GM12892 (cell line): Measurements from ENCODE around the gene DAZAP2.

ENCODE experiments used
- POLR2A ChIP-seq: IDR thresholded peaks from 2 replicates; pipeline ENCODE4 v1.6.1; 2011; ENCODE audit warnings: low read depth, low read length, control low read depth
- POLR2AphosphoS5 ChIP-seq: IDR thresholded peaks from 2 replicates; pipeline ENCODE4 v1.6.1; 2011; ENCODE audit warnings: low read depth, low read length, control low read depth
- TAF1 ChIP-seq: IDR thresholded peaks from 2 replicates; pipeline ENCODE4 v1.6.1; 2011; ENCODE audit warnings: low read depth, mild to moderate bottlenecking, control low read depth, low read length, borderline replicate concordance

DNA sequence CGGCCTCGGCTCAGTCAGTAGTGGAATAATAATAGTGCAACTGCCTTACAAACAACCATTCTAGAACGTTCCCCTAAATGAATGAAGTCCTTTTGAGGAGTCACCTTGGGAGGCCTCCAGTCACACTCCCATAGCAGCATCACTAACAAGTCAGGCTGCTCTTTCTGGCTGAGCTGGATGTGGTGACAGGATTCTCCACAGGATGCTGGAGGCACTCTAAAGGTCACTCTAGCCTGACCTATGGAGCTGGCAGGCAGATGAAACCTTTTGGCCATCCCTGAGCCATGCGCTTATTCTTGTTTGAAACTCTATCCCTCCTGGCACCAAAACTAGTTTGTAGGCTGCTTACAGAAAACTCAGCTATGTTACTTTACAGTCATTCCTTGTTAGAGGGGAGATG is 47.8 kb upstream of the DAZAP2 start:
- TF ChIP-seq TAF1 (no peak), POLR2A (no peak), POLR2AphosphoS5 (no peak)
